ENCODE measurements around the gene NLRC5. TPM values are rescaled to one million over a fixed set of nuclear protein-coding genes. Genes with fewer than 3 reads are reported as not detected.
"Not testable (repeated sequence)": the region's sequence is repeated elsewhere in the genome, so short reads cannot be mapped to it uniquely, and the experiment has no call there.

Gene NLRC5
- total RNA-seq, 1 donor from 2014 or later: 47.5 TPM

DNA sequence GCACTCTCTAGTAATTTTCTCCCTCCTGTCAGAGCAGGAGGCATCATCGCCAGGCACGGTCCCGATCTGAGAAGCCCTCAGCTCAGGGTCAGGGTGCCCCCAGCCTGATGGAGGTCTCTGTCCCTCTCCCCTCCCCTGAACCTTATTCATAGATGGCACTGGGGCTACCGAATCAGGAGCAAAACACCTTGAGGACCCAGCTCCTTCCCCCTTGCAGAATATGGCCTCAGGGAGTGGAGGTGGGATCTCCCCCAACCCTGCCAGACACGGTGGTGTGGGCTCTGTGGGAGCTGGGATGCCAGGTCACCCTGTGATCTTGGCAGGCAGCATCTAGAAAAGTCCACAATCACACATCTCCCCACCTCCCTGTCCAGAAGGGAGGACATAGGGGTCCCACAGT, 105.6 kb downstream of the NLRC5 start:
- Histone ChIP-seq H3K4me1 (peaks cover 46% of the 10 kb centered on the region), H3K27ac (no peak overlapping the region), H3K36me3 (no peaks in the 10 kb centered on the region), H3K9me3 (no peaks in the 10 kb centered on the region), H3K4me3 (no peak overlapping the region), H3K27me3 (ENCODE audit: low read depth) (no peaks in the 10 kb centered on the region)
- intact Hi-C loops (cut with DNase I): no loop called here
- DNase-seq (no peak), ATAC-seq (no peak)
- TF ChIP-seq, protein P1, sequence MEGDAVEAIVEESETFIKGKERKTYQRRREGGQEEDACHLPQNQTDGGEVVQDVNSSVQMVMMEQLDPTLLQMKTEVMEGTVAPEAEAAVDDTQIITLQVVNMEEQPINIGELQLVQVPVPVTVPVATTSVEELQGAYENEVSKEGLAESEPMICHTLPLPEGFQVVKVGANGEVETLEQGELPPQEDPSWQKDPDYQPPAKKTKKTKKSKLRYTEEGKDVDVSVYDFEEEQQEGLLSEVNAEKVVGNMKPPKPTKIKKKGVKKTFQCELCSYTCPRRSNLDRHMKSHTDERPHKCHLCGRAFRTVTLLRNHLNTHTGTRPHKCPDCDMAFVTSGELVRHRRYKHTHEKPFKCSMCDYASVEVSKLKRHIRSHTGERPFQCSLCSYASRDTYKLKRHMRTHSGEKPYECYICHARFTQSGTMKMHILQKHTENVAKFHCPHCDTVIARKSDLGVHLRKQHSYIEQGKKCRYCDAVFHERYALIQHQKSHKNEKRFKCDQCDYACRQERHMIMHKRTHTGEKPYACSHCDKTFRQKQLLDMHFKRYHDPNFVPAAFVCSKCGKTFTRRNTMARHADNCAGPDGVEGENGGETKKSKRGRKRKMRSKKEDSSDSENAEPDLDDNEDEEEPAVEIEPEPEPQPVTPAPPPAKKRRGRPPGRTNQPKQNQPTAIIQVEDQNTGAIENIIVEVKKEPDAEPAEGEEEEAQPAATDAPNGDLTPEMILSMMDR (IDR thresholded peaks at IDR 0.05): no peak

DNA sequence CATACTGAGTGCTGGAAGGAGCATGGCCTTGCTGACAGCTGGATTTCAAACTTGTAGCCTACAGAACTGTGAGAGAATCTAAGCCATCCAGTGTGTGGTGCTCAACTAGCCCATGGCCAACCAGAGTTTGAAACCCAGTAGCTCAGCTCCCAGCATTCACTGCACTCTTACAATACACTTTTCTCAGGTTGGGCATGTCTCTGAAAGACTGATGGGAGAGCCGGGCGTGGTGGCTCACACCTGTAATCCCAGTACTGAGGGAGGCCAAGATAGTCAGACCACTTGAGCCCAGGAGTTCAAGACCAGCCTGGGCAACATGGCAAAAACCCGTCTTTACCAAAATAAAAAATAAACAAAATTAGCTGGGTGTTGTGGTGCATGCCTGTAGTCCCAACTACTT, 106.8 kb downstream of the NLRC5 start:
- H3K27me3 ChIP-seq (ENCODE audit: low read depth): no peaks in the 10 kb centered on the region
- no peak overlapping the region for H3K4me3 ChIP-seq
- no peaks in the 10 kb centered on the region for H3K9me3 ChIP-seq
- no peak overlapping the region for H3K27ac ChIP-seq
- peaks cover 36% of the 10 kb centered on the region for H3K4me1 ChIP-seq
- DNase-seq (no peak), ATAC-seq (no peak)
- TF ChIP-seq, protein P1 (IDR thresholded peaks at IDR 0.05): no peak
- intact Hi-C loops (cut with DNase I): no loop called here
- no peaks in the 10 kb centered on the region for H3K36me3 ChIP-seq

DNA sequence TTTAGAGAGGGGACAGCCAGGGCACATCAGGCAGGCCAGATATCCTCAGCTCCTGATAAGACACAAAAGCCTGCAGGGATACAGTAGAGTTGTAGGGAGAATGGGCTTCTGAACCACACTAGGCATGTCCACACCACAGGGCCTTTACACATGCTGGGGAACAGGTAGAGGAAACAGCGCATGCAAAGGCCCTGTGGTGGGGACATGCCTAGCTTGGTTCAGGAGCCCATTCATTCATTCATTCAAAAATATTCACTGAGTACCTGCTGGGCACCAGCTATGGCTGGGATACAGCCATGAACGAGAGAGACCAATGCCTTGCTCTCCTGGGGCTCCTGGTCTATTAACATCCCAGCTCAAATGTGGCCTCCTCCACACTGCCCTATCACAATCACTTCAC, 107.4 kb downstream of the NLRC5 start:
- DNase-seq (no peak), ATAC-seq (no peak)
- H3K4me3 ChIP-seq: no peak overlapping the region
- H3K4me1 ChIP-seq: peaks cover 30% of the 10 kb centered on the region
- H3K36me3 ChIP-seq: no peaks in the 10 kb centered on the region
- TF ChIP-seq, protein P1 (IDR thresholded peaks at IDR 0.05): no peak
- no peak overlapping the region for H3K27ac ChIP-seq
- no peaks in the 10 kb centered on the region for H3K9me3 ChIP-seq
- H3K27me3 ChIP-seq (ENCODE audit: low read depth): no peaks in the 10 kb centered on the region
- intact Hi-C loops (cut with DNase I): no loop called here

DNA sequence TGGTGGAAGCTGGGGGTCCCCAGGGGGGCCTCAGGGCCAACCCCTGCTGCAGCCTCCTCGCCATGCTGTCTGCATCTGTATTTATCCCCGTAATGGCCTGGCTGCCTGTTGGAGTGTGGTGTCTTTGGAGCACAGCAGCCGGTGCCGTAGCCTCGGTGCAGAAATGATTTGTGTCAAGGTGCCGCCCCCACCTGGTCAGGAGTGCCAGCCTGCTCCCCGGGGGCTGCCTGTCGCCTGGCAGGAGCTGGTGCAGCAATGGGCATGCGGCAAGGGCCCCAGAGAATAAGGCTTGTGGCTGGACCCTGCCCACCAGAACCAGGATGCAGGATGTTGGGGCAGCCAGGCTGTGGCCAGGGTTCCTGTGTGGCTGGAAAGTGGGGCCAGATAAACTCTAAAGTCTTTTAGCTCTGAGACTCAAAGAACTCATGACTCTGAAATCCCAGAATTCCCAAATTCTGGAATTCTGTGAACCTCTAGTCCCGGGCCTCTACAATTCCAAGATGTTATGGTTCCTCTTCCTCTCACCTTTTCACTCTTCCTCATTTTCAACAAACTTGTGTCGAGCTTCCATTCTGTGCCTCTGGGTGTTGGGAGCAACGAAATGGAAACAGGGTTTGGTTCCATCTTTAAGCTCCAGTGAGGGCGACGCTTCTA, 109.0 kb downstream of the NLRC5 start:
- ATAC-seq (no peak), DNase-seq (no peak)
- peaks cover 26% of the 10 kb centered on the region for H3K4me1 ChIP-seq
- H3K4me3 ChIP-seq: no peak overlapping the region
- TF ChIP-seq, protein P1 (IDR thresholded peaks at IDR 0.05): no peak
- H3K9me3 ChIP-seq: no peaks in the 10 kb centered on the region
- no peak overlapping the region for H3K27ac ChIP-seq
- H3K36me3 ChIP-seq: no peaks in the 10 kb centered on the region
- H3K27me3 ChIP-seq (ENCODE audit: low read depth): no peaks in the 10 kb centered on the region
- intact Hi-C loops (cut with DNase I): no loop called here

DNA sequence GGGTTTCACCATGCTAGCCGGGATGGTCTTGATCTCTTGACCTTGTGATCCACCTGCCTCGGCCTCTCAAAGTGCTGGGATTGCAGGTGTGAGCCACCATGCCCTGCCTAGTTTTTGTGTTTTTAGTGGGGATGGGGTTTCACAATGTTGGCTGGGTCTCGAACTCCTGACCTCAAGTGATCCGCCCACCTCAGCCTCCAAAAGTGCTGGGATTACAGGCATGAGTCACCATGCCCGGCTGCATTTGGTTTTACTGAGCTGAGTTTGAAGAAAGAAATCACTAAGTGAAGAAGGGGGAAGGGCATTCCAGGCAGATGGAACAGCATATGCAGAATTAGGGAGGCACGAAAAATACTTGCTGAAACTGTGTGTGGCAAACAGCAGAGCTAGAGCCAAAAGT, 110.6 kb downstream of the NLRC5 start:
- H3K27me3 ChIP-seq (ENCODE audit: low read depth); H3K9me3 ChIP-seq; ATAC-seq; DNase-seq; H3K4me3 ChIP-seq; H3K36me3 ChIP-seq; H3K27ac ChIP-seq; intact Hi-C loops (cut with DNase I): not testable (repeated sequence)
- peaks cover 18% of the 10 kb centered on the region for H3K4me1 ChIP-seq

DNA sequence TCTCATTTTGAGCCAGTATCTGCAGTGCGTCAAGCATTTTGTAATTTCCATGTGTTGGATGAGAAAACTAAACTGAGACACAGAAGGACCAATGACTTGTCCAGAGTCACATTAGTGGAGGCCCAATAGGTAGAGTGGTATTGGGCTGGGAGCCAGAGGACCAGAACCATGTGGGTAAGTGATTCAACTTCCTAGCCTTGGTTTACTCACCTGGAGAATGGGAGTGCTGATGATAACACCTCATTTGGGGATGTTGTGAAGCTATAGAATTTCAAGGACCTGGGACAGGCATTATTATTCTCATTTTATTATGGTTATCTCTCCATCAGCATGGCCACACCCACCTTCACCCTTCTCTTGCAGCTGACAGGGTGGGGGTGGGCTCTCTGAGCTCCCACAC, 111.1 kb downstream of the NLRC5 start:
- ATAC-seq (no peak), DNase-seq (no peak)
- TF ChIP-seq, protein P1 (IDR thresholded peaks at IDR 0.05): no peak
- H3K9me3 ChIP-seq: no peaks in the 10 kb centered on the region
- H3K36me3 ChIP-seq: no peaks in the 10 kb centered on the region
- H3K27ac ChIP-seq: no peak overlapping the region
- no peaks in the 10 kb centered on the region for H3K27me3 ChIP-seq (ENCODE audit: low read depth)
- peaks cover 18% of the 10 kb centered on the region for H3K4me1 ChIP-seq
- intact Hi-C loops (cut with DNase I): no loop called here
- no peak overlapping the region for H3K4me3 ChIP-seq

Data from lower lobe of right lung (tissue), 2 donors.